Measurements from ENCODE around the gene PAPPA2. TPM values are rescaled to one million over a fixed set of nuclear protein-coding genes. Genes with fewer than 3 reads are reported as not detected.
"Not testable (repeated sequence)": the region's sequence is repeated elsewhere in the genome, so short reads cannot be mapped to it uniquely, and the experiment has no call there.

PAPPA2 gene, protein sequence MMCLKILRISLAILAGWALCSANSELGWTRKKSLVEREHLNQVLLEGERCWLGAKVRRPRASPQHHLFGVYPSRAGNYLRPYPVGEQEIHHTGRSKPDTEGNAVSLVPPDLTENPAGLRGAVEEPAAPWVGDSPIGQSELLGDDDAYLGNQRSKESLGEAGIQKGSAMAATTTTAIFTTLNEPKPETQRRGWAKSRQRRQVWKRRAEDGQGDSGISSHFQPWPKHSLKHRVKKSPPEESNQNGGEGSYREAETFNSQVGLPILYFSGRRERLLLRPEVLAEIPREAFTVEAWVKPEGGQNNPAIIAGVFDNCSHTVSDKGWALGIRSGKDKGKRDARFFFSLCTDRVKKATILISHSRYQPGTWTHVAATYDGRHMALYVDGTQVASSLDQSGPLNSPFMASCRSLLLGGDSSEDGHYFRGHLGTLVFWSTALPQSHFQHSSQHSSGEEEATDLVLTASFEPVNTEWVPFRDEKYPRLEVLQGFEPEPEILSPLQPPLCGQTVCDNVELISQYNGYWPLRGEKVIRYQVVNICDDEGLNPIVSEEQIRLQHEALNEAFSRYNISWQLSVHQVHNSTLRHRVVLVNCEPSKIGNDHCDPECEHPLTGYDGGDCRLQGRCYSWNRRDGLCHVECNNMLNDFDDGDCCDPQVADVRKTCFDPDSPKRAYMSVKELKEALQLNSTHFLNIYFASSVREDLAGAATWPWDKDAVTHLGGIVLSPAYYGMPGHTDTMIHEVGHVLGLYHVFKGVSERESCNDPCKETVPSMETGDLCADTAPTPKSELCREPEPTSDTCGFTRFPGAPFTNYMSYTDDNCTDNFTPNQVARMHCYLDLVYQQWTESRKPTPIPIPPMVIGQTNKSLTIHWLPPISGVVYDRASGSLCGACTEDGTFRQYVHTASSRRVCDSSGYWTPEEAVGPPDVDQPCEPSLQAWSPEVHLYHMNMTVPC (N-terminal part only)
- total RNA-seq (2014; rRNA removed; shearing (Covaris generic)), result 1.3 and 2.0 TPM in 2 replicates
- polyA plus RNA-seq (2015; cell fraction: cytosol; rRNA removed), result 1.1 and 2.1 TPM in 2 replicates
- 0.32 and 2.6 TPM in 2 replicates for polyA plus RNA-seq (2015; cell fraction: nucleus; rRNA removed)

GRCh38 chr1:176462674-176463378, at the start of gene PAPPA2:
Gene PAPPA2 (plus strand): TSS chr1:176463175. CDS start chr1:176556323, 93,148 bp downstream.
- DNase-seq (ENCODE audit: low read depth, low spot score), result peak; percentile 32
- in situ Hi-C loops (cut with HindIII; ENCODE audit: low pct_unique_long_range_greater_than_20kb, low sequenced_read_pairs), result no loop called here

DNA sequence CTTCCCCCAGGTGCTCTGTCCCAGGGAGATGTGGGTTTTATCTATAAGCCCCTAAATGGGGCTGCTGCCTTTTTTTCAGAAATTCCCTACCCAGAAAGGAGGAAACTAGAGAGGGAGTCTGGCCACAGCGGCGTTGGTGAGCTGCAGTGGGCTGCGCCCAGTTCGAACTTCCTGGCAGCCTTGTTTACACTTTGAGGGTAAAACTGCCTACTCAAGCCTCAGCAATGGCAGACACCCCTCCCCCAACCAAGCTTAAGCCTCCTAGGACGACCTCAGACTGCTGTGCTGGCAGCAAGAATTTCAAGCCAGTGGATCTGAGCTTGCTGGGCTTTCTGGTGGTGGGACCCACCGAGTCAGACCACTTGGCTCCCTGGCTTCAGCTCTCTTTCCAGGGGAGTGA, 46.2 kb upstream of the PAPPA2 start:
- in situ Hi-C loops (cut with HindIII; ENCODE audit: low pct_unique_long_range_greater_than_20kb, low sequenced_read_pairs), result no loop called here
- no peak for DNase-seq (ENCODE audit: low read depth, low spot score)

GRCh38 chr1:176419608-176420007, 43.4 kb upstream of the PAPPA2 start:
- in situ Hi-C loops (cut with HindIII; ENCODE audit: low pct_unique_long_range_greater_than_20kb, low sequenced_read_pairs); DNase-seq (ENCODE audit: low read depth, low spot score): not testable (repeated sequence)

DNA sequence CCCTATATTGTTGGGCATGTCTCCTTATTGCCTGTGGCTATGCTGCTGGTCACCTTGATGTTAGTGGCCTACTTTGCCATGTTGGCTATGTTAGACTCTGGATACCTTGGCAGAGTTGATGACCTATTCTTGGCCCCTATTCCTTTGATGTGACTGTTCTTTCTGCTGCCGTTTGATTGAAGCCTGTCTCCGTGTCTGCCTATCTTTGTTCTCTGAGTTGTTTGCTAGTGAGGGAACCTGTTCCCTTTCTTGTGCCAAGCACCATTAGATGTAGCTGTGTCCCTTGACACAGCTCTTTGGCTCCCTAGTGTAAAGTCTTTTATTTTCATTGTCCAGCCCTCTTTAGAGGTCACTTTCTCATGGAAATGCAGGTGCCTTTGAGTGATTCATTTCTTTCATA, 28.7 kb upstream of the PAPPA2 start:
- in situ Hi-C loops (cut with HindIII; ENCODE audit: low pct_unique_long_range_greater_than_20kb, low sequenced_read_pairs), result no loop called here
- no peak for DNase-seq (ENCODE audit: low read depth, low spot score)

- no peak for DNase-seq (ENCODE audit: low read depth, low spot score)
- in situ Hi-C loops (cut with HindIII; ENCODE audit: low pct_unique_long_range_greater_than_20kb, low sequenced_read_pairs), result no loop called here
These were observed 26.7 kb upstream of the PAPPA2 start for GRCh38 chr1:176436251-176436650.

GRCh38 chr1:176440176-176440575, 22.8 kb upstream of the PAPPA2 start:
- DNase-seq (ENCODE audit: low read depth, low spot score), result no peak
- in situ Hi-C loops (cut with HindIII; ENCODE audit: low pct_unique_long_range_greater_than_20kb, low sequenced_read_pairs), result no loop called here

- in situ Hi-C loops (cut with HindIII; ENCODE audit: low pct_unique_long_range_greater_than_20kb, low sequenced_read_pairs), result no loop called here
- peak; percentile 58 for DNase-seq (ENCODE audit: low read depth, low spot score)
These were observed 18.7 kb upstream of the PAPPA2 start for GRCh38 chr1:176444286-176444685.

GRCh38 chr1:176445402-176445801, 17.6 kb upstream of the PAPPA2 start:
- no peak for DNase-seq (ENCODE audit: low read depth, low spot score)
- in situ Hi-C loops (cut with HindIII; ENCODE audit: low pct_unique_long_range_greater_than_20kb, low sequenced_read_pairs), result no loop called here

- DNase-seq (ENCODE audit: low read depth, low spot score), result no peak
- in situ Hi-C loops (cut with HindIII; ENCODE audit: low pct_unique_long_range_greater_than_20kb, low sequenced_read_pairs), result no loop called here
These were observed 14.6 kb upstream of the PAPPA2 start for GRCh38 chr1:176448340-176448739.

GRCh38 chr1:176450526-176450925, 12.4 kb upstream of the PAPPA2 start:
- in situ Hi-C loops (cut with HindIII; ENCODE audit: low pct_unique_long_range_greater_than_20kb, low sequenced_read_pairs), result no loop called here
- no peak for DNase-seq (ENCODE audit: low read depth, low spot score)

DNA sequence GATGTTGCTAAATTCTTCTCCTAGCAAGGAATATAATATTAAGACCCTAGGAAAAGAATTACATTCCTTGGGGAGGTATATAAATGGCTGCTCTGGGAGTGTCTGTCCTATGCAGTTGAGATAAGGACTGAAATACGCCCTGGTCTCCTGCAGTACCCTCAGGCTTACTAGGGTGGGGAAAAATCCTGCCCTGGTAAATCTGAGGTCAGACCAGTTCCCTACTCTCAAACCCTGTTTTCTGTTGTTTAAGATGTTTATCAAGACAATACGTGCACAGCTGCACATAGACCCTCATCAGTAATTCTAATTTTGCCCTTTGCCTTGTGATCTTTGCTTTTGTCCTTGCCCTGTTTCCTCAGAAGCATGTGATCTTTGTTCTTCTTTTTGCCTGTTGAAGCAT, 11.2 kb upstream of the PAPPA2 start:
- in situ Hi-C loops (cut with HindIII; ENCODE audit: low pct_unique_long_range_greater_than_20kb, low sequenced_read_pairs), result not testable (repeated sequence)

GRCh38 chr1:176456795-176457194, 6.2 kb upstream of the PAPPA2 start:
- DNase-seq (ENCODE audit: low read depth, low spot score), result no peak
- in situ Hi-C loops (cut with HindIII; ENCODE audit: low pct_unique_long_range_greater_than_20kb, low sequenced_read_pairs), result no loop called here

More for the DNA sequence above, 11.2 kb upstream of the PAPPA2 start:
- DNase-seq (ENCODE audit: low read depth, low spot score), result not testable (repeated sequence)

GRCh38 chr1:176460544-176461336, 2.2 kb upstream of the PAPPA2 start:
- in situ Hi-C loops (cut with HindIII; ENCODE audit: low pct_unique_long_range_greater_than_20kb, low sequenced_read_pairs), result no loop called here
- DNase-seq (ENCODE audit: low read depth, low spot score), result no peak

GRCh38 chr1:176461576-176461975, 1.4 kb upstream of the PAPPA2 start:
- no peak for DNase-seq (ENCODE audit: low read depth, low spot score)
- in situ Hi-C loops (cut with HindIII; ENCODE audit: low pct_unique_long_range_greater_than_20kb, low sequenced_read_pairs), result no loop called here

DNA sequence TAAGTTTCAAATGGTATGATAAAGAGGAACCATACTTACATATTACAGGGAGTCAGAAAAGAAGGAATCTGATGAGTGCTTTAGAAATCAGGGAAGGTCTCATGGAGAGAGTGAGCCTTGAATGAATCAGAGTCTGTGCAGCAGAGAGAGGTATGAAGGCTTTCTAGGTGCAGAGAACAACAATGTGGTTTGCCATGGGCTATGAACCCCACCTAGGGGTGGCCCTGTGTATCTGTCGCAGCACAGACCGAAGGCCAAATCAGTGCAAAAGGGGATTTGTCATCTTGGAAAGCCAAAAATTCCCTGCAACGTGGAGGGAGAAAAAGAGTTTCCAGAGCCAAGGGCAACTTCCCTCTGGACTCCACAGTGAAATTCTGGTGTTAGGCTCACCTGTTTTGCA, 3.5 kb downstream of the PAPPA2 start:
- peak; percentile 54 for DNase-seq (ENCODE audit: low read depth, low spot score)
- in situ Hi-C loops (cut with HindIII; ENCODE audit: low pct_unique_long_range_greater_than_20kb, low sequenced_read_pairs), result no loop called here

DNA sequence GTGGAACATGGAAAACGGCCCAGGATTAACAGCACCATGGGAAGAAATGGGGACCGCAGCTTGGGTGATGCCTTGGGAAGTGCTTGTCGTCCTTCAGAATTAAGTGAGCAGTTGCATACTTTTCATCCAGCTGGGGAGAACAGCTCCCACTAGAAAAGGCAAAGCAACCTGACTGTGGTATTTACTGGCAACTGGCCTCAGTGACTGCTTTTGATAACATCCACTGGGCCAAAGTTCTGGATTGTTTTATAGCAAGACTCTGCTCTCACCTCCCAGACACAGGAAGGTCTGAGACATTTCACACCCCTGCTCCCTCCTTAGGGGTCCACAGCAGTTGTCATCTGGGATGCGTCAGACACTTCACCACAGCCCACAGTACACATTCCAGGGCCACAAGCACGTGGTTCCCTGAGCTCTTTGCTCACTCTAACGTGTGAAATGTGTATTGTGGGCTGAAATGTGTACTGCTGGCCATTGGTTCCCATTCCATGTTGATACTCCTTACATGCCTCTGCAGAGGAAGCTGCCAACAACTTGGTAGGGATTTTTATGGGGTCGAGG, 6.6 kb downstream of the PAPPA2 start:
- in situ Hi-C loops (cut with HindIII; ENCODE audit: low pct_unique_long_range_greater_than_20kb, low sequenced_read_pairs), result no loop called here
- DNase-seq (ENCODE audit: low read depth, low spot score), result no peak

All from SK-MEL-5 (cell line).